DND-41 (cell line): ENCODE measurements around the gene PTPRG.

Source experiments
- ATAC-seq: fragments of 200-7000 bp; cut with Tn5 transposase; 3 replicates; pipeline ENCODE4 v1.9.1; 2021; ENCODE audit warnings: low read depth; ENCODE audit not compliant: insufficient read depth
- DNase-seq: peaks from one replicate; pipeline ENCODE4 v3.0.0-alpha.2; 2020
- H2AFZ ChIP-seq: 2 replicates; pipeline ENCODE4 v1.6.0; 2012; ENCODE audit warnings: low read depth, low read length
- H3K27ac ChIP-seq: 2 replicates; pipeline ENCODE4 v1.5.1; 2012; ENCODE audit warnings: low read length, inconsistent platforms
- H3K27me3 ChIP-seq: fragments of 200-600 bp; sonication (generic); 2 replicates; pipeline ENCODE4 v1.6.0; 2012; ENCODE audit warnings: low read length, mild to moderate bottlenecking, inconsistent platforms; ENCODE audit not compliant: insufficient read depth, poor library complexity
- H3K36me3 ChIP-seq: 2 replicates; pipeline ENCODE4 v1.5.1; 2012; ENCODE audit warnings: low read length, inconsistent platforms; ENCODE audit not compliant: insufficient read depth
- H3K4me1 ChIP-seq: 2 replicates; pipeline ENCODE4 v1.5.1; 2012; ENCODE audit warnings: mild to moderate bottlenecking, low read length; ENCODE audit not compliant: insufficient read depth
- H3K4me2 ChIP-seq: 2 replicates; pipeline ENCODE4 v1.6.0; 2012; ENCODE audit warnings: mild to moderate bottlenecking, moderate library complexity, low read length, inconsistent platforms; ENCODE audit not compliant: insufficient read depth
- H3K4me3 ChIP-seq, 2 experiments: fragments of 200-600 bp in 1 of 2; shearing (Covaris generic) in 1 of 2; 2 replicates each; pipeline ENCODE4 v1.5.1; 2012 to 2016; ENCODE audit warnings: inconsistent platforms in 2 of 2, low read length in 2 of 2, mild to moderate bottlenecking in 2 of 2, low read depth in 1 of 2, moderate library complexity in 1 of 2
- H3K79me2 ChIP-seq: 2 replicates; pipeline ENCODE4 v1.6.0; 2012; ENCODE audit warnings: low read length, inconsistent platforms; ENCODE audit not compliant: insufficient read depth
- H3K9ac ChIP-seq: 2 replicates; pipeline ENCODE4 v1.6.0; 2012; ENCODE audit warnings: low read depth, mild to moderate bottlenecking, inconsistent platforms, low read length, moderate library complexity
- H3K9me3 ChIP-seq: 2 replicates; pipeline ENCODE4 v1.5.1; 2012; ENCODE audit warnings: low read length, moderate library complexity, mild to moderate bottlenecking, inconsistent platforms; ENCODE audit not compliant: insufficient read depth, severe bottlenecking
- H4K20me1 ChIP-seq: 2 replicates; pipeline ENCODE4 v1.6.0; 2012; ENCODE audit warnings: low read length; ENCODE audit not compliant: insufficient read depth
- EZH2 ChIP-seq: IDR thresholded peaks from 3 replicates; pipeline ENCODE4 v1.6.1; 2012; ENCODE audit warnings: borderline replicate concordance, low read depth, mild to moderate bottlenecking, moderate library complexity, low read length, inconsistent platforms; ENCODE audit not compliant: severe bottlenecking
- TF ChIP-seq, protein P1 (sequence below): IDR thresholded peaks from 2 replicates; pipeline ENCODE4 v1.5.1; 2012; ENCODE audit warnings: borderline replicate concordance, low read length, moderate library complexity, mild to moderate bottlenecking; ENCODE audit not compliant: poor library complexity, severe bottlenecking; ENCODE audit errors: extremely low read depth

The PTPRG gene

DNA sequence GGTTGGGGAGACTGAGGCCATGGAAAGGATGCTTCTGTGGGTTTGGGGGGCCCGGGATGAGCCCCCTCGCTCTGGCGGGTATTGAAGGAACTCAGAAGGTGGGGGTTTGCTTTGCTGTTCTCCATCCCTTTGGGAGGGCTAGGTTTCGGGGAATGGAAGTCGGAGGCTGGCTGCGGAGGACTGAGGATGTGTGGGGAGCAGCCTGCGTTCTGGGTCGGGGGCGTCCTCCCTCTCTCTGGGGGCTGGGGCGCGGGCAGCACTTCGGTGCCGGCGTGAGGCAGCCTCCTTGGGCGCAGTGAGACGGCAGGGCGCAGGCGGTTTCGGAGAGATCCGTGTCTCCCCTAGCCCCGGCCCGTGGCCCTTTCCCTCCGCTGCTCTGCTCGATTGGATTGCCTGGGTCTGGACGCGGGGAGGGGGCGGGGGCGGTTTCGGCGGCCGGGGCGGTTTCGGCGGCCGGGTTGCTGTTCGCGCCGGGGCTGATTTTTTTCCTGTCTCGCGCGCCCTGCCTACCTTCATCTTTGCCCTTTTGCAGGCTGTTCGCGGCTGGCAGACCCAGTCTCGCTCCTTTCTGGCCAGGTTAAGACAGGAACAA, 1.4 kb downstream of the PTPRG start:
- peak overlapping the region; percentile 71; the same call in 1 of the 2 replicates for H3K9ac ChIP-seq
- H3K79me2 ChIP-seq: peaks cover 16% of the 10 kb centered on the region
- DNase-seq (no peak), ATAC-seq (no peak)
- no peaks in the 10 kb centered on the region for H3K9me3 ChIP-seq
- peaks cover 8% of the 10 kb centered on the region; the same call in 1 of the 2 replicates for H4K20me1 ChIP-seq
- TF ChIP-seq EZH2: no peak
- TF ChIP-seq, protein P1, sequence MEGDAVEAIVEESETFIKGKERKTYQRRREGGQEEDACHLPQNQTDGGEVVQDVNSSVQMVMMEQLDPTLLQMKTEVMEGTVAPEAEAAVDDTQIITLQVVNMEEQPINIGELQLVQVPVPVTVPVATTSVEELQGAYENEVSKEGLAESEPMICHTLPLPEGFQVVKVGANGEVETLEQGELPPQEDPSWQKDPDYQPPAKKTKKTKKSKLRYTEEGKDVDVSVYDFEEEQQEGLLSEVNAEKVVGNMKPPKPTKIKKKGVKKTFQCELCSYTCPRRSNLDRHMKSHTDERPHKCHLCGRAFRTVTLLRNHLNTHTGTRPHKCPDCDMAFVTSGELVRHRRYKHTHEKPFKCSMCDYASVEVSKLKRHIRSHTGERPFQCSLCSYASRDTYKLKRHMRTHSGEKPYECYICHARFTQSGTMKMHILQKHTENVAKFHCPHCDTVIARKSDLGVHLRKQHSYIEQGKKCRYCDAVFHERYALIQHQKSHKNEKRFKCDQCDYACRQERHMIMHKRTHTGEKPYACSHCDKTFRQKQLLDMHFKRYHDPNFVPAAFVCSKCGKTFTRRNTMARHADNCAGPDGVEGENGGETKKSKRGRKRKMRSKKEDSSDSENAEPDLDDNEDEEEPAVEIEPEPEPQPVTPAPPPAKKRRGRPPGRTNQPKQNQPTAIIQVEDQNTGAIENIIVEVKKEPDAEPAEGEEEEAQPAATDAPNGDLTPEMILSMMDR: no peak
- no peak overlapping the region for H3K27ac ChIP-seq
- H3K4me3 ChIP-seq: peak overlapping the region; percentile 40 to 76; a peak in 3 of 4 replicates
- peaks cover 28% of the 10 kb centered on the region for H3K4me1 ChIP-seq
- H2AFZ ChIP-seq: no peak overlapping the region
- H3K4me2 ChIP-seq: peak overlapping the region; percentile 70
- H3K27me3 ChIP-seq: no peaks in the 10 kb centered on the region
- no peaks in the 10 kb centered on the region for H3K36me3 ChIP-seq

DNA sequence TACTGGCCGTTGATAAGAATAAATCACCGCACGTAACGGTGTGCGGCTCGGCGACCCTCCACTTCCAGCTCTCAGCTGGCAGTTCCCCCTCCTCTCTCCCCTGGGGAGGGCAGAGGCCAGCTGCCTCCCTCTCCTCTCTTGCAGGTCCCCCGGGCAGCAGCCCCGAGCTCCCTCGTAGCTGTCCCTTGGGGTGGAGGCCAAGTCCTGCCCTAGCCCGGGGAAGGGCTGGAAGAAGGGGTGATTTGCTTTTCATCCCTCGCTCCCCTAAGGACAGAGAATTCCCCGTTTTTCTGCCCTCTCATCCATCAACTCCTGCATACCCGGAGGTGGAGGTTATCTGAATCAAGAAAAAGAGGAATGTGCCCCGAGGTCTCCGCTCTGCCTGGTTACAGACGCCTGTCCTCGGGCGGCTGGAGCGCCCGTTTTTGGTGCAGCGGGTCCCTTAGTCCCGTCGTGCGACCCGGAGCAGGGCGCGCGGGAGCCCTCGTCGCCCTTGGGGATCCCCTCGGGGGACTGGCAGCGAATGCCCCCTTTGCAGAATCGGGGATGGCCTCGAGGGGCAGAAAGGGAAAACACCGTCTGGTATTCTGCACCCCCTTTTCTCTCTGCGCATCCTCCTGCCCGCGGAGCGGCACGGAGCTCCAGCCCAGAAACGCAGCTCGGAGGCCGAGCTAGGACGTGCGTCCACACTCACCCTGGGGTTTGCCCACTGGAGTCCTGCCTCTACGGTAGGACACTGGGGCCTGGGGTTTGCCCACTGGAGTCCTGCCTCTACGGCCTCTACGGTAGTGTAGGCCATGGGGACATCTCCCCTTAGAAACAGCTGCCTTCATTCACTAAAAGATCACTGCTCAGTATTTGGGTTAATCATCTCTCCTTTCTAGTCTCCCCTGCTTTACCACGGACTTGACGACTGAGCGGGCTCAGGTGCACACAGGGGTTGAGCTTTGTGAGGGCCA, 2.2 kb downstream of the PTPRG start:
- Histone ChIP-seq H3K9ac (no peak overlapping the region), H3K36me3 (no peaks in the 10 kb centered on the region), H4K20me1 (peaks cover 8% of the 10 kb centered on the region; the same call in 1 of the 2 replicates), H3K9me3 (no peaks in the 10 kb centered on the region), H2AFZ (no peak overlapping the region), H3K79me2 (peaks cover 16% of the 10 kb centered on the region), H3K4me2 (peak overlapping the region; percentile 70), H3K27ac (no peak overlapping the region), H3K4me1 (peaks cover 28% of the 10 kb centered on the region), H3K4me3 (peak overlapping the region in 1 of 2 experiments; percentile 76; a peak in 2 of 4 replicates), H3K27me3 (no peaks in the 10 kb centered on the region)
- DNase-seq (no peak), ATAC-seq (no peak)
- no peak for TF ChIP-seq EZH2
- TF ChIP-seq, protein P1: no peak

DNA sequence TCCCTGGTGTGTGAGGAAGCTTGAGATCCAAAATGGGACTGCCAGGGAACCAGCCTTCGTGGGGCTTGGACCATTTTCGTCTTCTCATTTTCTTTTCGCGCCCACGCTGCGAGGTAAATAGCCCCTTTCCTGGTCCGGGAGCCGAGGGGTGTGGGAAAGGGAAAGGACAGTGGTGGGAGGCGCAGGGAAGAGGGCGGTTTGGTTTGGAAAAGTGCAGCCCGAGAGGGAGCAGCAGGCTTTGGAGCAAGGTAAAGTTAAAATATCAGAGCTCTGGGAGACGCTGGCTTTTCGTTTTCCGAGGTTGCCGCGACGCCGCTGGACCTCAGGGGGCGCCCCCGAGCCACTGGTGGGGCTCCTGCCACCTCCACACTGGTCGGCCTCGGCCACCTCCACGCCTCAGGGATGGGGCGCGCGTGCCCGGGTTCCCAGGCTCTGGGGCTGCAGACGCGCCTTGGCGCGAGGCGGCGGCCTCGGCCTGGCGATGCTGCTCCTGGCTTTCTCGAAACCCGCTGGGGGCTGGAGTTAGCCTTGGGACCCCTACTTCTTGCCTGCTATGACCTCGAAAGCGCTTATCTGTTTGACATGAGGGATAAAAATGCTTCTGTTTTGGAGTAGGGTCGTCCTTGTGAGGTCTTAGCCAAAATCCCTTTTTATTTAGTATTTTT, 3.2 kb downstream of the PTPRG start:
- Histone ChIP-seq H3K4me2 (peak overlapping the region; percentile 22; the same call in 1 of the 2 replicates), H3K4me1 (peaks cover 28% of the 10 kb centered on the region), H3K79me2 (peaks cover 16% of the 10 kb centered on the region)

More for the DNA sequence above, 3.2 kb downstream of the PTPRG start:
- H3K27ac ChIP-seq: no peak overlapping the region
- DNase-seq (no peak), ATAC-seq (no peak)
- TF ChIP-seq, protein P1: peak; percentile 13
- TF ChIP-seq EZH2: no peak
- H3K36me3 ChIP-seq: no peaks in the 10 kb centered on the region
- no peaks in the 10 kb centered on the region for H3K9me3 ChIP-seq
- no peak overlapping the region for H3K9ac ChIP-seq
- no peak overlapping the region for H3K4me3 ChIP-seq
- no peaks in the 10 kb centered on the region for H3K27me3 ChIP-seq
- H4K20me1 ChIP-seq: peaks cover 8% of the 10 kb centered on the region; the same call in 1 of the 2 replicates
- H2AFZ ChIP-seq: no peak overlapping the region
